ENCODE measurements around the gene AIMP1.
"Not testable (repeated sequence)": the region's sequence is repeated elsewhere in the genome, so short reads cannot be mapped to it uniquely, and the experiment has no call there.

Gene AIMP1

GRCh38 chr4:106301393-106302061 lies 14.8 kb upstream of the AIMP1 start:
- DNase-seq (ENCODE audit: insufficient read length, low spot score) (no peak), FAIRE-seq (no peak)
- TF ChIP-seq POLR2A (IDR thresholded peaks at IDR 0.05; ENCODE audit: low read depth, low read length): no peak

GRCh38 chr4:106302062-106302438 lies 14.3 kb upstream of the AIMP1 start:
- DNase-seq (ENCODE audit: insufficient read length, low spot score): no peak
- FAIRE-seq: no peak
- no peak for TF ChIP-seq POLR2A (IDR thresholded peaks at IDR 0.05; ENCODE audit: low read depth, low read length)

- TF ChIP-seq POLR2A (IDR thresholded peaks at IDR 0.05; ENCODE audit: low read depth, low read length): no peak
- DNase-seq (ENCODE audit: insufficient read length, low spot score) (no peak), FAIRE-seq (no peak)
These were observed 12.6 kb upstream of the AIMP1 start for GRCh38 chr4:106303548-106304281.

- FAIRE-seq (no peak), DNase-seq (ENCODE audit: insufficient read length, low spot score) (no peak)
- TF ChIP-seq POLR2A (IDR thresholded peaks at IDR 0.05; ENCODE audit: low read depth, low read length): no peak
These were observed 11.7 kb upstream of the AIMP1 start for GRCh38 chr4:106304632-106305031.

- no peak for FAIRE-seq
- TF ChIP-seq POLR2A (IDR thresholded peaks at IDR 0.05; ENCODE audit: low read depth, low read length): no peak
- no peak for DNase-seq (ENCODE audit: insufficient read length, low spot score)
These were observed 10.8 kb upstream of the AIMP1 start for GRCh38 chr4:106305435-106306055.

GRCh38 chr4:106306561-106306960 lies 9.8 kb upstream of the AIMP1 start:
- TF ChIP-seq POLR2A (IDR thresholded peaks at IDR 0.05; ENCODE audit: low read depth, low read length): no peak
- DNase-seq (ENCODE audit: insufficient read length, low spot score): no peak
- no peak for FAIRE-seq

GRCh38 chr4:106312377-106312776 lies 4.0 kb upstream of the AIMP1 start:
- no peak for TF ChIP-seq POLR2A (IDR thresholded peaks at IDR 0.05; ENCODE audit: low read depth, low read length)
- DNase-seq (ENCODE audit: insufficient read length, low spot score) (no peak), FAIRE-seq (no peak)

GRCh38 chr4:106312997-106313522 lies 3.3 kb upstream of the AIMP1 start:
- TF ChIP-seq POLR2A (IDR thresholded peaks at IDR 0.05; ENCODE audit: low read depth, low read length): no peak
- DNase-seq (ENCODE audit: insufficient read length, low spot score) (no peak), FAIRE-seq (no peak)

- no peak for FAIRE-seq
- no peak for DNase-seq (ENCODE audit: insufficient read length, low spot score)
- no peak for TF ChIP-seq POLR2A (IDR thresholded peaks at IDR 0.05; ENCODE audit: low read depth, low read length)
These were observed 1.4 kb upstream of the AIMP1 start for GRCh38 chr4:106314960-106315359.

GRCh38 chr4:106315476-106315967 lies 828 bp upstream of the AIMP1 start:
- DNase-seq (ENCODE audit: insufficient read length, low spot score) (peak; percentile 10), FAIRE-seq (no peak)
- no peak for TF ChIP-seq POLR2A (IDR thresholded peaks at IDR 0.05; ENCODE audit: low read depth, low read length)

- FAIRE-seq (no peak), DNase-seq (ENCODE audit: insufficient read length, low spot score) (no peak)
- TF ChIP-seq POLR2A (IDR thresholded peaks at IDR 0.05; ENCODE audit: low read depth, low read length): no peak
These were observed 541 bp downstream of the AIMP1 start for GRCh38 chr4:106316773-106317409.

- FAIRE-seq (no peak), DNase-seq (ENCODE audit: insufficient read length, low spot score) (no peak)
- no peak for TF ChIP-seq POLR2A (IDR thresholded peaks at IDR 0.05; ENCODE audit: low read depth, low read length)
These were observed 1.5 kb downstream of the AIMP1 start for GRCh38 chr4:106317815-106318214.

GRCh38 chr4:106318511-106318910 lies 2.2 kb downstream of the AIMP1 start:
- FAIRE-seq: no peak

GRCh38 chr4:106320235-106320634 lies 3.9 kb downstream of the AIMP1 start:
- FAIRE-seq: no peak
- TF ChIP-seq POLR2A (IDR thresholded peaks at IDR 0.05; ENCODE audit: low read depth, low read length): no peak
- DNase-seq (ENCODE audit: insufficient read length, low spot score): no peak

More at GRCh38 chr4:106318511-106318910, 2.2 kb downstream of the AIMP1 start:
- TF ChIP-seq POLR2A (IDR thresholded peaks at IDR 0.05; ENCODE audit: low read depth, low read length): no peak
- no peak for DNase-seq (ENCODE audit: insufficient read length, low spot score)

- not testable (repeated sequence) for FAIRE-seq
These were observed 4.8 kb downstream of the AIMP1 start for GRCh38 chr4:106321168-106321567.

GRCh38 chr4:106321814-106322213 lies 5.5 kb downstream of the AIMP1 start:
- not testable (repeated sequence) for DNase-seq (ENCODE audit: insufficient read length, low spot score); FAIRE-seq

More at GRCh38 chr4:106321168-106321567, 4.8 kb downstream of the AIMP1 start:
- DNase-seq (ENCODE audit: insufficient read length, low spot score): not testable (repeated sequence)

All from H54 (cell line).